AG10803 (cell line): ENCODE results near the gene ENOPH1.
"Not testable (repeated sequence)": the region's sequence is repeated elsewhere in the genome, so short reads cannot be mapped to it uniquely, and the experiment has no call there.

Experiments used
- DNase-seq: peaks from one replicate; pipeline ENCODE4 v3.0.0; 2010; ENCODE audit warnings: low read depth
- H3K4me3 ChIP-seq: 2 replicates; pipeline ENCODE4 v1.5.1; 2011; ENCODE audit warnings: mild to moderate bottlenecking, low read length, control low read depth
- TF ChIP-seq, protein P1 (sequence below): conservative IDR thresholded peaks from 2 replicates; pipeline ENCODE4 v1.5.1; 2011; ENCODE audit warnings: mild to moderate bottlenecking, low read length, control low read depth, inconsistent platforms

Gene ENOPH1

DNA sequence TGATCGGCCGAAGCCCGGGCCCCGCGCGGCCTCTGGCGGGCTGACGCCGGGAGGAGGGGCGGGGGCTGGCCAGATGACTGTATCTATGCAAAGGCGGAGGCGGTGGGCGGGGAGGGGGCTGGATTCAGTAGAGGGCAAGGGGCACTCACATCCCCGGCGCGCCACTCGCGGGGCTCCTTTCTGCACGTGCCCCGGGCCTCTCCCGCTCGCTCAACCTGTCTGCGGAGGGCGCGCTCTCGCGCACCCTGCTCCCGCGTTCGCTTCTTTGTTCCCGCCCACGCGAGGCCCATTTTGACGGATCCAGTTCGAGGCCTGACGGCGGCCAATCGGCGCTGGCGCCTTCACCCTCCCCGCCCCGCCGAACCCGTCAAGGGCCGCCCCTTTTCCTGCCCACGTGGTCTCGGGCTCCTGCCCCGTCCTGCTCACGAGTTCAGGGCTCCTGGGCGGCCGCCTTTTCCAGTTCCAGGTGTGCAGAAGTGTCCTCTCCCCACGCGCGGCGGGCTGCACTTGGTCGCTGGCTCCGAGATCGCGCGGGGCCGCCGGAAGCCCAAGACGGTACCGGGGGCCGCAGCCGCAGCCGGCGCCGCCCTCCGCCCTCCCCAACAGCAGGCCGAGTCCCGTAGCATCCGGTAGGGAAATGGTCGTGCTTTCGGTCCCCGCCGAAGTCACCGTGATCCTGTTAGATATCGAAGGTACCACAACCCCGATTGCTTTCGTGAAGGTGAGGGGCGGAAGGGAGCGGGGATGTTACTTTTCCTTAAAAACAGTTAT, at the start of gene ENOPH1, which contains the start of gene HNRNPDL:
Gene ENOPH1 (plus strand): TSS at position 398 of the 771 bp plus-strand sequence. CDS start 240 bp downstream, at position 638.
Gene HNRNPDL (minus strand): TSS at position 270 of the 771 bp plus-strand sequence. CDS start 772 bp downstream, outside the sequence.
- TF ChIP-seq, protein P1, sequence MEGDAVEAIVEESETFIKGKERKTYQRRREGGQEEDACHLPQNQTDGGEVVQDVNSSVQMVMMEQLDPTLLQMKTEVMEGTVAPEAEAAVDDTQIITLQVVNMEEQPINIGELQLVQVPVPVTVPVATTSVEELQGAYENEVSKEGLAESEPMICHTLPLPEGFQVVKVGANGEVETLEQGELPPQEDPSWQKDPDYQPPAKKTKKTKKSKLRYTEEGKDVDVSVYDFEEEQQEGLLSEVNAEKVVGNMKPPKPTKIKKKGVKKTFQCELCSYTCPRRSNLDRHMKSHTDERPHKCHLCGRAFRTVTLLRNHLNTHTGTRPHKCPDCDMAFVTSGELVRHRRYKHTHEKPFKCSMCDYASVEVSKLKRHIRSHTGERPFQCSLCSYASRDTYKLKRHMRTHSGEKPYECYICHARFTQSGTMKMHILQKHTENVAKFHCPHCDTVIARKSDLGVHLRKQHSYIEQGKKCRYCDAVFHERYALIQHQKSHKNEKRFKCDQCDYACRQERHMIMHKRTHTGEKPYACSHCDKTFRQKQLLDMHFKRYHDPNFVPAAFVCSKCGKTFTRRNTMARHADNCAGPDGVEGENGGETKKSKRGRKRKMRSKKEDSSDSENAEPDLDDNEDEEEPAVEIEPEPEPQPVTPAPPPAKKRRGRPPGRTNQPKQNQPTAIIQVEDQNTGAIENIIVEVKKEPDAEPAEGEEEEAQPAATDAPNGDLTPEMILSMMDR = no peak
- DNase-seq = peak; percentile 91
- H3K4me3 ChIP-seq = peak within 1 kb of the TSS; percentile 96

DNA sequence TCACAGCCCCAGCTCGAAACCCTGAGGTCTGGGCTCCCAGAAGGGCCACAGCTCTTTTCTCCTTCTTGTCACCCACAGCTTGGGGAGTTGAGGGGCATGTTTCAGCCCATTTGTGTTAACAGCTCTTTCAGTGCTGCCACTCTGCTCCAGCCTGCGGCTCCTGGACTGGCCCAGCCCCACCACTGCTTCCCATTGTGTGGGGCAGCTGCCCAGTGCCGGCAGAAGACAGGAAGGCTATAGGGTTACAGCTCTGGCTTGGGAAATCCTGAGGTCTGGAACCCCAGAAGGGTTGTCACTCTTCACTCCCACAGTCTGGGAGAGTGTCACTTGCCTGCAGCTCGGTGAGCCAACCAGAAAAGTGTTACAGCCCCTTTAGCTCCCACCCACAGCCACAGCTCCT, 49.6 kb upstream of the ENOPH1 start:
- TF ChIP-seq, protein P1 = no peak
- no peak for DNase-seq
- no peak overlapping the region for H3K4me3 ChIP-seq

DNA sequence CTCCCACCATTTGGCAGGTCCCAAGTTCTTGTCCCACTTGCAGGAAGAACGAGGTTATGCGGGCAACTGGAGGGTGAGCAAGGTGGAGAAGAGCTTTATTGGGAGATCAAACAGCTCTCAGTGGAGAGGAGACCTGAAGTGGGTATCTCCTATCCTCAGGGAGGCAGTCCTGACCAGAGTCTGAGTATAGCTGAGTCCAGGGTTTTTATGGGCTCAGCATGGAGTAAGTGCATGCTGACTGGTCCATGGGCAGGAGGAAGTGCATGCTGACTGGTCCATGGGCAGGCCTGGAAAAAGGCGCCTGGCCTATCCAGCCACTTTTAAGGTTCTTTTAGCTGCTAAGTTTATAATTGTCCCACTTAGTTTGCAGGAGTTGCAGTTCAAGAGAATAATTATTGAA, 49.2 kb upstream of the ENOPH1 start:
- no peak for DNase-seq
- no peak overlapping the region for H3K4me3 ChIP-seq
- TF ChIP-seq, protein P1 = no peak

DNA sequence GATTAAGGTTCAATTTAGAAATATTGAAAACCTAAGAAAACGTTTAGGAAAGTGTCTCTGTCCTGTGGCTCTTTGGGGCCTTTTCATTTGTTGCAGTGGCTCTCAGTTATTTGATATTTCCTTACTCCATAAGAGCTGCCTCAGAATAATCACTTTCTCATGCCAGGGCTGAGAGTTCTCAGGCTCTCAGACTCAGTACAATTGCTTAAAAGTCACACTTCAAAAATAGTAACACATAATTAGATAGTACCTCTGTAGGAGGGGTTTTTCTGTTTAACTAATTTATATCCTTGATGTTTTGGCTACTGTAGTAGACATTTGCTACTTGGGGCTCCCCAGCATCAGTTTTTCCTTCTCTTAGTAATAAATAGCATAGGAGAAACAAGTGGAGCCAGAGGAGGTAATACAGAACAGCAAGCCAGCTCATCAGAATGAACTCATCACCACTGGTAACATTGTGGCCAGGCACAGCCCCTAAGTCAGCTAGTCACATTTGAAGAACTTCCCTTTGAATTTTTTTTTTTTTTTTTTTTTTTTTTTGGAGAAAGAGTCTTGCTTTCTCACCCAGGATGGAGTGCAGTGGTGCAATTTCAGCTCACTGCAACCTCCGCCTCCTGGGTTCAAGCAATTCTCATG, 48.6 kb upstream of the ENOPH1 start:
- H3K4me3 ChIP-seq = no peak overlapping the region
- TF ChIP-seq, protein P1 = no peak
- no peak for DNase-seq

DNA sequence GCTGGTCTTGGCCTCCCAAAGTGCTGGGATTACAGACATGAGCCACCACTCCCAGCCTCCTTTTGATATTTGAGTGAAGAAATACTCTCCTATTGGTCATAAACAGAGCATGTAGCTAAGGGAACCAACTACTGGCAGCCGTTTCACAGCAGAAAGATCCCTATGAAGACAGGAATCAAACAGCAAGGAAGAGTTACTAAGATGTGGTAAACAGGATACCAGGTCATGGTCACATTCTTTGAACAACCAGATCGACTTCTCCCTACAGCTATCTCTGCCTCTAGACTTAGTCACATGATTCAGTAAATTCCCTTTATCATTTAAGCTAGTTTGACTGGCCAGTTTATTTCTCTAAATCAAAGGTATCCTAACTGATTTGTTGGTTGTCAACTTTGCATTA, 47.6 kb upstream of the ENOPH1 start:
- no peak for DNase-seq
- TF ChIP-seq, protein P1 = no peak
- H3K4me3 ChIP-seq = no peak overlapping the region

DNA sequence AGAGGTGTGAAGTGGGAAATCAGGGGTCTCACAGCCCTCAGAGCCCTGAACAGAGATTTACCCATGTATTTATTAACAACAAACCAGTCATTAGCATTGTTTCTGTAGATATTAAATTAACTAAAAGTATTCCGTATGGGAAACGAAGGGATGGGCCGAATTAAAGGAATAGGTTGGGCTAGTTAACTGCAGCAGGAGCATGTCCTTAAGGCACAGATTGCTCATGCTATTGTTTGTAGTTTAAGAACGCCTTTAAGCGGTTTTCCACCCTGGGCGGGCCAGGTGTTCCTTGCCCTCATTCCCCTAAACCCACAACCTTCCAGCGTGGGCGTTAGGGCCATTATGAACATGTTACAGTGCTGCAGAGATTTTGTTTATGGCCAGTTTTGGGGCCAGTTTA, 44.1 kb upstream of the ENOPH1 start:
- H3K4me3 ChIP-seq, DNase-seq: not testable (repeated sequence)

DNA sequence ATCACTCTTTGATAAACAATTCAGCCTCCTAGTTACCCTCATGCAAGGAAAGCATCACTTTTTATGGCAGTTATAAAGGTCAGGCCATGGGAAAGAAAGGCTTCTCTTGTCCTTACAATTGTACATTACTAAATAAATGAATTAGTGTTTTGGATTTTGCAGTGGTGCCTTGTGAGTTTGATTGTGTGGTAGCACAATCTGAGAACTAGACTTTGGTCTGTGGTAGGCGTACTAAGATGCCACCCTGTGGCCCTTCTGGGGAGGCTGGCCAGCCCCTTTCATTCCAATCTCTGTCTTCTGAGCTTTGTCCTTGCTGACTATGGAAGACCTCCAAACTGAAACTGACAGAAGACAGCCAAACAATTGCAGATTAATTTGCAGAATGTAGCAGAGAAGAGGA, 42.0 kb upstream of the ENOPH1 start:
- no peak for DNase-seq
- TF ChIP-seq, protein P1 = no peak
- H3K4me3 ChIP-seq = no peak overlapping the region

DNA sequence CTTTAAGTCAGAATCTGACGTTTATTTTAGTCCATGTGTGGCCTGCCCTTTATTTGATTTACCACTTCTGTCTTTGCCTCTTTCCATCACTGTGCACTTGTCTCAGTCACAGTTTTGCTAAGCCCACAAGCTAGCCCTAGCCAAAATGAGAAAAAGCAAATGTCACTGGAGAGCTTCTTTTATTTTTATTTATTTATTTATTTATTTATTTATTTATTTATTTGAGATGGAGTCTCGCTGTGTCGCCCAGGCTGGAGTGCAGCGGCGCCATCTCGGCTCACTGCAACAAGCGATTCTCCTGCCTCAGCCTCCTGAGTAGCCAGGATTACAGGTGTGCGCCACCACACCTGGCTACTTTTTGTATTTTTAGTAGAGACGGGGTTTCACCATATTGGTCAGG, 40.3 kb upstream of the ENOPH1 start:
- not testable (repeated sequence) for H3K4me3 ChIP-seq, DNase-seq
